Brain microvascular endothelial cell (primary cell): ENCODE measurements around the gene RAD21L1.
A peak's percentile ranks its signal among the peaks of the same experiment; 100 is the strongest.

Experiments used
- DNase-seq: peaks from one replicate; pipeline ENCODE4 v3.0.0-alpha.2; 2020
- H3K27ac ChIP-seq: fragments of 250-450 bp; sonication (Bioruptor Pico); 2 replicates; pipeline ENCODE4 v1.5.1; 2020; ENCODE audit warnings: mild to moderate bottlenecking, moderate library complexity
- H3K27me3 ChIP-seq: fragments of 250-450 bp; sonication (Bioruptor Pico); replicated peaks from 2 replicates; pipeline ENCODE4 v1.5.1; 2020; ENCODE audit warnings: mild to moderate bottlenecking
- H3K36me3 ChIP-seq: fragments of 250-450 bp; sonication (Bioruptor Pico); replicated peaks from 2 replicates; pipeline ENCODE4 v1.5.1; 2020; ENCODE audit warnings: mild to moderate bottlenecking
- H3K4me3 ChIP-seq: 2 replicates; pipeline ENCODE4 v1.5.1; 2011; ENCODE audit warnings: low read depth, mild to moderate bottlenecking, control low read depth, low read length, moderate library complexity
- CTCF ChIP-seq: IDR thresholded peaks from 2 replicates; pipeline ENCODE4 v1.5.1; 2011; ENCODE audit warnings: low read depth, mild to moderate bottlenecking, moderate library complexity, low read length, control low read depth, inconsistent platforms; ENCODE audit errors: missing control alignments
- in situ Hi-C: cut with HindIII; loops from 2 replicates; pipeline ENCODE4 v1.10.0; 2017; ENCODE audit warnings: low sequenced_read_pairs, low pct_ligation_motif_present

Gene RAD21L1

GRCh38 chr20:1182106-1182505 is 43.7 kb upstream of the RAD21L1 start:
- H3K4me3 ChIP-seq, result no peak overlapping the region
- peaks cover 16% of the 10 kb centered on the region for H3K27me3 ChIP-seq
- no peaks in the 10 kb centered on the region for H3K36me3 ChIP-seq
- no peak for TF ChIP-seq CTCF
- in situ Hi-C loops, result no loop called here
- no peak for DNase-seq
- no peak overlapping the region for H3K27ac ChIP-seq

GRCh38 chr20:1183153-1183552 is 42.7 kb upstream of the RAD21L1 start:
- H3K36me3 ChIP-seq, result no peaks in the 10 kb centered on the region
- no peak for TF ChIP-seq CTCF
- peaks cover 16% of the 10 kb centered on the region for H3K27me3 ChIP-seq
- no peak for DNase-seq
- H3K27ac ChIP-seq, result no peak overlapping the region
- H3K4me3 ChIP-seq, result no peak overlapping the region
- in situ Hi-C loops, result no loop called here

GRCh38 chr20:1184260-1184637 is 41.6 kb upstream of the RAD21L1 start:
- H3K27ac ChIP-seq, result no peak overlapping the region
- DNase-seq, result no peak
- no peak overlapping the region for H3K4me3 ChIP-seq
- H3K36me3 ChIP-seq, result no peaks in the 10 kb centered on the region
- in situ Hi-C loops, result no loop called here
- H3K27me3 ChIP-seq, result peaks cover 16% of the 10 kb centered on the region
- TF ChIP-seq CTCF, result no peak

GRCh38 chr20:1184638-1185315 is 41.1 kb upstream of the RAD21L1 start, which contains the start of gene TMEM74B:
Gene TMEM74B, minus strand, starts transcription at chr20:1184981. Its CDS starts 1,180 bp downstream, at chr20:1183801.
- in situ Hi-C loops, result no loop called here
- no peak for DNase-seq
- Histone ChIP-seq H3K27ac (no peak within 1 kb of the TSS), H3K36me3 (no peaks in the 10 kb centered on the region), H3K4me3 (peak within 1 kb of the TSS; percentile 33), H3K27me3 (peaks cover 19% of the 10 kb centered on the region)
- no peak for TF ChIP-seq CTCF

GRCh38 chr20:1185316-1185741 is 40.5 kb upstream of the RAD21L1 start:
- peak overlapping the region; percentile 33 for H3K4me3 ChIP-seq
- no peak for DNase-seq
- peaks cover 21% of the 10 kb centered on the region for H3K27me3 ChIP-seq
- H3K36me3 ChIP-seq, result no peaks in the 10 kb centered on the region
- in situ Hi-C loops, result no loop called here
- no peak overlapping the region for H3K27ac ChIP-seq
- TF ChIP-seq CTCF, result no peak
